Keratinocyte (primary cell): ENCODE measurements around the gene FOSB. TPM values are rescaled to one million over a fixed set of nuclear protein-coding genes. Genes with fewer than 3 reads are reported as not detected.

ENCODE experiments used
- DNase-seq: peaks from one replicate; pipeline ENCODE4 v3.0.0-alpha.2; 2011; ENCODE audit warnings: low read depth, missing footprints, low spot score
- FAIRE-seq: peaks from 2 replicates; lab custom pipeline; 2011; peaks lifted over from hg19 to GRCh38; lab: Jason Lieb, UNC
- H2AFZ ChIP-seq: 2 replicates; pipeline ENCODE4 v1.6.0; 2012; ENCODE audit warnings: low read length, control low read depth, inconsistent platforms; ENCODE audit not compliant: control insufficient read depth
- H3K27ac ChIP-seq: 2 replicates; pipeline ENCODE4 v1.5.1; 2011; ENCODE audit warnings: low read length; ENCODE audit not compliant: control insufficient read depth, insufficient read depth
- H3K27me3 ChIP-seq: 3 replicates; pipeline ENCODE4 v1.6.0; 2011; ENCODE audit warnings: low read length; ENCODE audit not compliant: control insufficient read depth, insufficient read depth; ENCODE audit errors: extremely low read depth
- H3K36me3 ChIP-seq, 2 experiments: 2 replicates in 1 of 2; 3 replicates in 1 of 2; pipeline ENCODE4 v1.5.1; 2011; ENCODE audit warnings: low read length in 2 of 2, mild to moderate bottlenecking in 1 of 2; ENCODE audit not compliant: control insufficient read depth in 2 of 2, insufficient read depth in 2 of 2; ENCODE audit errors: extremely low read depth in 1 of 2
- H3K4me1 ChIP-seq: 3 replicates; pipeline ENCODE4 v1.5.1; 2011; ENCODE audit warnings: low read length; ENCODE audit not compliant: control insufficient read depth, insufficient read depth; ENCODE audit errors: extremely low read depth
- H3K4me2 ChIP-seq: 3 replicates; pipeline ENCODE4 v1.6.0; 2011; ENCODE audit warnings: low read depth, low read length; ENCODE audit not compliant: control insufficient read depth, insufficient read depth; ENCODE audit errors: extremely low read depth
- H3K4me3 ChIP-seq, 3 experiments: fragments of 200-600 bp in 1 of 3; sonication (generic) in 1 of 3; 2 replicates in 2 of 3; 3 replicates in 1 of 3; pipeline ENCODE4 v1.5.1; 2011 to 2016; ENCODE audit warnings: low read length in 3 of 3, mild to moderate bottlenecking in 3 of 3, control low read depth in 2 of 3, inconsistent platforms in 1 of 3, low read depth in 1 of 3, mixed read lengths in 1 of 3, mixed run types in 1 of 3, moderate library complexity in 1 of 3; ENCODE audit not compliant: control insufficient read depth in 2 of 3, insufficient read depth in 2 of 3; ENCODE audit errors: extremely low read depth in 1 of 3
- H3K79me2 ChIP-seq: 2 replicates; pipeline ENCODE4 v1.6.0; 2012; ENCODE audit warnings: low read length; ENCODE audit not compliant: control insufficient read depth, insufficient read depth
- H3K9ac ChIP-seq: 3 replicates; pipeline ENCODE4 v1.6.0; 2011; ENCODE audit warnings: low read length; ENCODE audit not compliant: control insufficient read depth, insufficient read depth; ENCODE audit errors: extremely low read depth
- H3K9me1 ChIP-seq: 3 replicates; pipeline ENCODE4 v1.6.0; 2011; ENCODE audit warnings: low read length; ENCODE audit not compliant: control insufficient read depth, insufficient read depth; ENCODE audit errors: extremely low read depth
- H3K9me3 ChIP-seq: 2 replicates; pipeline ENCODE4 v1.5.1; 2012; ENCODE audit warnings: low read depth, low read length; ENCODE audit not compliant: control insufficient read depth
- H4K20me1 ChIP-seq: 3 replicates; pipeline ENCODE4 v1.6.0; 2011; ENCODE audit warnings: low read length; ENCODE audit not compliant: control insufficient read depth, insufficient read depth; ENCODE audit errors: extremely low read depth
- EZH2 ChIP-seq: IDR thresholded peaks from one replicate; pipeline ENCODE4 v1.6.1; 2012; ENCODE audit warnings: inconsistent platforms, mild to moderate bottlenecking, low read length, moderate library complexity
- dilution Hi-C: fragments of 300-500 bp; cut with MboI; formaldehyde crosslinking; loops from one replicate; pipeline ENCODE4 v1.7.0; 2020; ENCODE audit warnings: low sequenced_read_pairs; ENCODE audit not compliant: extremely low pct_ligation_motif_present
- polyA plus RNA-seq, 5 experiments: library from polyadenylated mRNA; depleted of rRNA in 3 of 5; stranded (reverse) in 3 of 5; stranded (forward) in 1 of 5; unstranded in 1 of 5; fragments of >200 nt; gene quantifications; 1 replicate in 1 of 5; 2 replicates in 3 of 5; 3 replicates in 1 of 5; pipeline versions ENCODE4 v1.2.1 to v1.2.3, GENCODE V29; 2011 to 2012; ENCODE audit warnings: missing spikeins in 2 of 5, low read depth in 1 of 5, low replicate concordance in 1 of 5
- TF ChIP-seq, protein P1 (sequence below), 3 experiments: IDR thresholded peaks in 1 of 3; conservative IDR thresholded peaks in 1 of 3; optimal IDR thresholded peaks in 1 of 3; 2 replicates in 2 of 3; 3 replicates in 1 of 3; pipeline versions ENCODE3 to v1.5.1; 2011; ENCODE audit warnings: low read length in 3 of 3, mild to moderate bottlenecking in 3 of 3, moderate library complexity in 2 of 3, control low read depth in 1 of 3, inconsistent platforms in 1 of 3; ENCODE audit not compliant: insufficient read depth in 2 of 3; ENCODE audit errors: extremely low read depth in 1 of 3

The FOSB gene
- polyA plus RNA-seq, 1 donor (not counting 4 experiments of a cell fraction or from before 2014, with no cell fraction given), result 4.6 TPM

DNA sequence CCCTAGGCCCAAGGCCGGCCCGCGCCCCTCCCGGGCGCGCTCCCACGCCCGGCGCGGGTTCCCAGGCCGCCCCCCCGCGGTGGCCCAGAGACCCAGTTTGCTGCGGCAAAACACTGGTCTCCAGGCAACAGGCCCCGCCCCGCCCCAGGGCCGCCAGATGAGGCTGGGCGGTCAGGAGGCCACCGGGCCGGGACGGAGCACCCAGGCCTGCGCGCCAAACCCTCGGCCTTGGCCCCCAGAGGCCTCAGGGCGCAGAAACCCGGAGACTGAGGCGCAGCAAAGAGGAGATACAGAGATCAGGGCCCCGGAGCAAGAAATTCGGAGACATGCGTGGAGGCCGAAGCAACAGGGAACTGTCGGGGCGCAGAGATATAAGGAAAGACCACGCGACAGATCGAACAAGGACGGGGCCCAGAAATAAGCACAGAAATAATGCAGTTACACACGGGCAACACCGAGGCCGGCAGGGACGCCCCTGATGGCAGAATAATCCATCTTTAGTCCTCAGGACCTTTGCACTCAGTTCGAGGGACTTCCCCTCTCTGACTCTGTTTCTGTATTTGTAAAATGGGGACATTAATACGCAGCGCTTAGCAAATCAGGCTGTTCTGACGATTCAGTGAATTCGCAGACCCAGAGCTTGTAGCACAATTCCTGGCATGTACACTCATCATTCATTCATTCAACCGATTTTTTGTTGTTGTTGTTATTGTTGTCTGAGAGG is 23.3 kb upstream of the FOSB start:
- Histone ChIP-seq H3K4me2 (peak overlapping the region; percentile 86), H3K4me3 (peak overlapping the region in 2 of 3 experiments; percentile 39 to 42), H3K27me3 (no peaks in the 10 kb centered on the region), H3K9me1 (no peaks in the 10 kb centered on the region), H3K79me2 (no peaks in the 10 kb centered on the region), H3K9me3 (no peaks in the 10 kb centered on the region), H2AFZ (peak overlapping the region; percentile 43), H3K4me1 (peaks cover 61% of the 10 kb centered on the region), H3K9ac (peak overlapping the region; percentile 87), H4K20me1 (no peaks in the 10 kb centered on the region), H3K27ac (peak overlapping the region; percentile 90), H3K36me3 (no peaks in the 10 kb centered on the region)
- dilution Hi-C loops, result no loop called here
- DNase-seq (no peak), FAIRE-seq (no peak)
- TF ChIP-seq, protein P1, sequence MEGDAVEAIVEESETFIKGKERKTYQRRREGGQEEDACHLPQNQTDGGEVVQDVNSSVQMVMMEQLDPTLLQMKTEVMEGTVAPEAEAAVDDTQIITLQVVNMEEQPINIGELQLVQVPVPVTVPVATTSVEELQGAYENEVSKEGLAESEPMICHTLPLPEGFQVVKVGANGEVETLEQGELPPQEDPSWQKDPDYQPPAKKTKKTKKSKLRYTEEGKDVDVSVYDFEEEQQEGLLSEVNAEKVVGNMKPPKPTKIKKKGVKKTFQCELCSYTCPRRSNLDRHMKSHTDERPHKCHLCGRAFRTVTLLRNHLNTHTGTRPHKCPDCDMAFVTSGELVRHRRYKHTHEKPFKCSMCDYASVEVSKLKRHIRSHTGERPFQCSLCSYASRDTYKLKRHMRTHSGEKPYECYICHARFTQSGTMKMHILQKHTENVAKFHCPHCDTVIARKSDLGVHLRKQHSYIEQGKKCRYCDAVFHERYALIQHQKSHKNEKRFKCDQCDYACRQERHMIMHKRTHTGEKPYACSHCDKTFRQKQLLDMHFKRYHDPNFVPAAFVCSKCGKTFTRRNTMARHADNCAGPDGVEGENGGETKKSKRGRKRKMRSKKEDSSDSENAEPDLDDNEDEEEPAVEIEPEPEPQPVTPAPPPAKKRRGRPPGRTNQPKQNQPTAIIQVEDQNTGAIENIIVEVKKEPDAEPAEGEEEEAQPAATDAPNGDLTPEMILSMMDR (optimal IDR thresholded peaks at IDR 0.05 in 1 of 3, IDR thresholded peaks at IDR 0.05 in 1 of 3, conservative IDR thresholded peaks at IDR 0.05 in 1 of 3; ENCODE audit: extremely low read depth in 1 of 3, insufficient read depth in 2 of 3, low read length in 3 of 3), result peak in 2 of 3 experiments; percentile 1 to 16
- no peak for TF ChIP-seq EZH2

DNA sequence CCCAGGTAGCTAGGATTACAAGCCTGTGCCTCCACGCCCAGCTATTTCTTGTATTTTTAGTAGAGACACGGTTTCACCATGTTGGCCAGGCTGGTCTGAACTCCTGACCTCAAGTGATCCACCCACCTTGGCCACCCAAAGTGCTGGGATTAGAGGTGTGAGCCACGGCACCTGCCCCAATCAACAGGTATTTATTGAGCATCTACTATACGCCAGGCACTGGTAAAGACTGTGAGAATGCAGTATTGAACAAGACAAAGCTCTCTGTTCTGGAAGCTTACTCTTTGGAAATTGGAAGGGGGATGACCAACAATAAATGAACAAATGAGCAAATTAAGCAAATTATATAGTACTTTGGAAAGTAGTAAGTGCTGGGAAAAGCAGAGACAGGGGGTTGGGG is 22.7 kb upstream of the FOSB start:
- H2AFZ ChIP-seq, result no peak overlapping the region
- H3K27me3 ChIP-seq, result no peaks in the 10 kb centered on the region
- H3K4me3 ChIP-seq, result no peak overlapping the region
- peak overlapping the region; percentile 87 for H3K9ac ChIP-seq
- peak overlapping the region; percentile 90 for H3K27ac ChIP-seq
- H4K20me1 ChIP-seq, result no peaks in the 10 kb centered on the region
- no peak for FAIRE-seq
- H3K79me2 ChIP-seq, result no peaks in the 10 kb centered on the region
- DNase-seq, result no peak
- H3K9me1 ChIP-seq, result no peaks in the 10 kb centered on the region
- no peak overlapping the region for H3K4me2 ChIP-seq
- peaks cover 67% of the 10 kb centered on the region for H3K4me1 ChIP-seq
- TF ChIP-seq EZH2, result no peak
- TF ChIP-seq, protein P1 (optimal IDR thresholded peaks at IDR 0.05 in 1 of 3, IDR thresholded peaks at IDR 0.05 in 1 of 3, conservative IDR thresholded peaks at IDR 0.05 in 1 of 3; ENCODE audit: extremely low read depth in 1 of 3, insufficient read depth in 2 of 3, low read length in 3 of 3), result no peak
- dilution Hi-C loops, result no loop called here
- H3K9me3 ChIP-seq, result no peaks in the 10 kb centered on the region
- no peaks in the 10 kb centered on the region for H3K36me3 ChIP-seq
